ENCODE measurements around the gene VWA5B1. TPM values are rescaled to one million over a fixed set of nuclear protein-coding genes. Genes with fewer than 3 reads are reported as not detected.
"Not testable (repeated sequence)": the region's sequence is repeated elsewhere in the genome, so short reads cannot be mapped to it uniquely, and the experiment has no call there.

Gene VWA5B1
- total RNA-seq, 1 donor from 2014 or later, result not detected

DNA sequence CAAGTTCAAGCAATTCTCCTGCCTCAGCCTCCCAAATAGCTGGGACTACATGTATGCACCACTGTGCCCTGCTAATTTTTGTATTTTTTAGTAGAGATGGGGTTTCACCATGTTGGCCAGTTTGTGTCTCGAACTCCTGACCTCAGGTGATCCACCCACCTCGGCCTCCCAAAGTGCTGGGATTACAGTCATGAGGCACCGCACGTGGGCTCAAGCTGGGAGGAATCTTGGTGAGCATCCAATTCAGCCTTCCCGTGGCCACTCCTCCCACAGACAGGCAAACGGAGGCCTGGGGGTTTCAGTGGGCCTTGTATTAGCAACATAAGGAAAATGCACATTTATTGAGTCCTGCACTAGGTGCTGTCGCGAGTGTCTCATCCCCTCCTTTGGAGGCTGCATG, 24.5 kb upstream of the VWA5B1 start:
- TF ChIP-seq CTCF (IDR thresholded peaks at IDR 0.05), result no peak
- peaks cover 12% of the 10 kb centered on the region for H3K9me3 Mint-ChIP-seq (ENCODE audit: low read depth)
- H3K27me3 Mint-ChIP-seq (ENCODE audit: low read depth), result peaks cover 33% of the 10 kb centered on the region
- H3K4me1 Mint-ChIP-seq (ENCODE audit: low read depth), result no peaks in the 10 kb centered on the region
- no peak for DNase-seq (ENCODE audit: low spot score)
- no peak overlapping the region for H3K27ac Mint-ChIP-seq (ENCODE audit: unreplicated experiment)
- no peak overlapping the region for H3K4me3 Mint-ChIP-seq (ENCODE audit: unreplicated experiment)
- no peaks in the 10 kb centered on the region for H3K36me3 Mint-ChIP-seq (ENCODE audit: low read depth)

- Mint-ChIP-seq H3K27ac (ENCODE audit: unreplicated experiment) (no peak overlapping the region), H3K4me3 (ENCODE audit: unreplicated experiment) (no peak overlapping the region), H3K27me3 (ENCODE audit: low read depth) (peaks cover 33% of the 10 kb centered on the region), H3K9me3 (ENCODE audit: low read depth) (peaks cover 13% of the 10 kb centered on the region), H3K4me1 (ENCODE audit: low read depth) (no peaks in the 10 kb centered on the region), H3K36me3 (ENCODE audit: low read depth) (no peaks in the 10 kb centered on the region)
- no peak for DNase-seq (ENCODE audit: low spot score)
- no peak for TF ChIP-seq CTCF (IDR thresholded peaks at IDR 0.05)
Observed at GRCh38 chr1:20266642-20267041, 24.0 kb upstream of the VWA5B1 start.

DNA sequence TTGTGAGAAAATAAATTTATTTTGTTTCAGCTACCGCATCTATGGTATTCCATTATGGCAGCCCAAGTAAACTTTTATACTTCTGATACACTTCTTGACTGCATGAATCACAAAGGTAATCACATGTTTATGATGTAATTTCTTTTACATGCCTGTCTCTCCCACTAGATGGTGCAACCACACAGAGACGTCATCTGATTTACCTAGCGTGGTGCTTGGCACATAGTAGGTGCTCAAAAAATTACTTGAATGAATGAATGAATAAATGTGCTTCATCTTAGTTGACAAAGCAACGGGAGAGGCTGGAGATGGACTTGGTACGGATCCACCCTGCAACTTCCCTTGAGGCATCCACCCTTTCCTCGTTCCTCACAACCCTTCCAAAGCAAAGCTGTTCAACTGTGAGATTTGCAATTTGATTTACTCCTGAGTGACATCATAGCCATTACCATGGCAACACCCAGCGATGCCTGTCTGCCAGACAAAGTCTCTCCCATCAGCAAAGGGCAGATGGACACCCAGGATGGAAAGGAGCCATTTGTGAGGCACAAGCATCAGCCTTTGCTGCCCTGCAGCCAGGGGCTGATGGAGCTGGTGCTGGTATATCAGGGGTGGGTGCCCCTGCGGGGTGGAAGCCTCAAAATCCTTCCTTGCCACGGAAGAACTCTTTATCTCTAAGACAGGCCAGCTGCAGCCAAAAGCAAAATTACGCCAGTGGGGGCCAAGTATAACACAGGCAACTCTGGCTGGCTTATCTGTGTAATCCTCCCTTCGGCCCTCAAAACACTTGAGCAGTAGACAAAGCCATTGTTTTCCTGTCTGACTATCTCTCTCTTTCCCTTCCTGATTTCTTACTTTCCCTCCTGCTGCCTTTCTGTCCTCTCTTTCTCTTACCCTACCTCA, 18.9 kb upstream of the VWA5B1 start:
- no peak for DNase-seq (ENCODE audit: low spot score)
- no peaks in the 10 kb centered on the region for H3K36me3 Mint-ChIP-seq (ENCODE audit: low read depth)
- peak; percentile 32 for TF ChIP-seq CTCF (IDR thresholded peaks at IDR 0.05)
- H3K4me1 Mint-ChIP-seq (ENCODE audit: low read depth), result no peaks in the 10 kb centered on the region
- peaks cover 26% of the 10 kb centered on the region for H3K27me3 Mint-ChIP-seq (ENCODE audit: low read depth)
- H3K4me3 Mint-ChIP-seq (ENCODE audit: unreplicated experiment), result no peak overlapping the region
- H3K27ac Mint-ChIP-seq (ENCODE audit: unreplicated experiment), result no peak overlapping the region
- H3K9me3 Mint-ChIP-seq (ENCODE audit: low read depth), result peaks cover 13% of the 10 kb centered on the region

- not testable (repeated sequence) for H3K4me3 Mint-ChIP-seq (ENCODE audit: unreplicated experiment); DNase-seq (ENCODE audit: low spot score); H3K36me3 Mint-ChIP-seq (ENCODE audit: low read depth); H3K27ac Mint-ChIP-seq (ENCODE audit: unreplicated experiment); H3K4me1 Mint-ChIP-seq (ENCODE audit: low read depth)
- Mint-ChIP-seq H3K27me3 (ENCODE audit: low read depth) (peaks cover 21% of the 10 kb centered on the region), H3K9me3 (ENCODE audit: low read depth) (peaks cover 13% of the 10 kb centered on the region)
Observed at GRCh38 chr1:20273716-20274115, 17.0 kb upstream of the VWA5B1 start.

DNA sequence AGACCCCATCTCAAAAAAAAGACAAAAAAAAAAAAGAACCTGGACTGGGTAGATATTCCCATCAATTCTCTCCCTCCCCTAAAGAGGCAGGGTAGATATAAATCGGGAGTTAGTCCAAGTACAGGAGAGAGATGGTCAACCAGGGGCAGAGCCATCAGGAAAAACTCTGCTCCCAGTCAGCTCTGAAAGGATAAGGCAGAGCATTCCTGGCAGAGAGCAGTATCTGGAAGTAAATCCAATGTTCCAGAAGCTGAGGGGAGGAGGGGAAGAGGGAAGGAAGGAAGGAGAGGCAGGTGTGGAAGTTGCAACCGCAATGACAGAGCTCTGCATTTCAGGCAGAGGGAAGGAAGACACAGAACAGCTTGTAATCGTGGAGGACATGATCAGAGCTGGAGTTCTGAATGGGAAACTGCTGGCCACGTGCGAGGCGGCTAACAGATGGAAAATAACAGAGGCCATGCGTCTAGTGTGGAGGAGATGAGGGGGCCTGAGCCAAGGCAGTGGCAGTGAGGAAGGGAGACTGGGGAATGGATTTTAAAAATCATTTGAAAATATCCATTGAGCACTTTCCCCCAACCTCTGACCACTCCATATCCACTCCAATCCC, 15.3 kb upstream of the VWA5B1 start:
- no peak overlapping the region for H3K27ac Mint-ChIP-seq (ENCODE audit: unreplicated experiment)
- peaks cover 5% of the 10 kb centered on the region for H3K4me1 Mint-ChIP-seq (ENCODE audit: low read depth)
- no peak for DNase-seq (ENCODE audit: low spot score)
- H3K9me3 Mint-ChIP-seq (ENCODE audit: low read depth), result peaks cover 13% of the 10 kb centered on the region
- peaks cover 17% of the 10 kb centered on the region for H3K27me3 Mint-ChIP-seq (ENCODE audit: low read depth)
- H3K36me3 Mint-ChIP-seq (ENCODE audit: low read depth), result no peaks in the 10 kb centered on the region
- no peak for TF ChIP-seq CTCF (IDR thresholded peaks at IDR 0.05)
- no peak overlapping the region for H3K4me3 Mint-ChIP-seq (ENCODE audit: unreplicated experiment)
